Measurements from ENCODE around the gene UBE4A.
"Not testable (repeated sequence)": the region's sequence is repeated elsewhere in the genome, so short reads cannot be mapped to it uniquely, and the experiment has no call there.

The UBE4A gene

GRCh38 chr11:118415062-118415738 is 55.8 kb downstream of the UBE4A start:
- DNase-seq (ENCODE audit: low spot score): no peak
- TF ChIP-seq CTCF (IDR thresholded peaks at IDR 0.05; ENCODE audit: extremely low read depth, missing control alignments): no peak

- no peak for DNase-seq (ENCODE audit: low spot score)
- no peak for TF ChIP-seq CTCF (IDR thresholded peaks at IDR 0.05; ENCODE audit: extremely low read depth, missing control alignments)
Measured at GRCh38 chr11:118415739-118416068, 56.3 kb downstream of the UBE4A start.

GRCh38 chr11:118416900-118417299 is 57.5 kb downstream of the UBE4A start:
- not testable (repeated sequence) for DNase-seq (ENCODE audit: low spot score)

GRCh38 chr11:118417801-118418200 is 58.4 kb downstream of the UBE4A start:
- TF ChIP-seq CTCF (IDR thresholded peaks at IDR 0.05; ENCODE audit: extremely low read depth, missing control alignments): no peak
- no peak for DNase-seq (ENCODE audit: low spot score)

GRCh38 chr11:118418766-118419165 is 59.4 kb downstream of the UBE4A start:
- DNase-seq (ENCODE audit: low spot score): no peak
- no peak for TF ChIP-seq CTCF (IDR thresholded peaks at IDR 0.05; ENCODE audit: extremely low read depth, missing control alignments)

GRCh38 chr11:118427707-118428106 is 68.3 kb downstream of the UBE4A start:
- no peak for TF ChIP-seq CTCF (IDR thresholded peaks at IDR 0.05; ENCODE audit: extremely low read depth, missing control alignments)
- no peak for DNase-seq (ENCODE audit: low spot score)

GRCh38 chr11:118430956-118431355 is 71.6 kb downstream of the UBE4A start:
- no peak for TF ChIP-seq CTCF (IDR thresholded peaks at IDR 0.05; ENCODE audit: extremely low read depth, missing control alignments)
- DNase-seq (ENCODE audit: low spot score): no peak

GRCh38 chr11:118434123-118434552 is 74.7 kb downstream of the UBE4A start:
- no peak for TF ChIP-seq CTCF (IDR thresholded peaks at IDR 0.05; ENCODE audit: extremely low read depth, missing control alignments)
- DNase-seq (ENCODE audit: low spot score): no peak

All from GM20000 (cell line).